H1 (cell line): ENCODE measurements around the gene IER5. TPM values are rescaled to one million over a fixed set of nuclear protein-coding genes. Genes with fewer than 3 reads are reported as not detected.
A peak's percentile ranks its signal among the peaks of the same experiment; 100 is the strongest.

Source experiments
- CTCF ChIA-PET: fragments of 300-600 bp; sonication (Branson Sonifier 250); formaldehyde crosslinking; loops from one replicate; lab custom pipeline; 2021; ENCODE audit not compliant: partially characterized antibody; lab: Charles Lee
- POLR2A ChIA-PET: fragments of 300-600 bp; sonication (Branson Sonifier 250); formaldehyde crosslinking; loops from one replicate; lab custom pipeline; 2021; ENCODE audit warnings: inconsistent platforms; ENCODE audit not compliant: partially characterized antibody; lab: Charles Lee
- DNase-seq, 2 experiments: peaks; one replicate each; pipeline versions ENCODE4 v3.0.0 to v3.0.0-alpha.2; 2010 to 2022; ENCODE audit warnings: low spot score in 2 of 2, low read depth in 1 of 2, mixed read lengths in 1 of 2
- FAIRE-seq: peaks from 2 replicates; lab custom pipeline; 2011; peaks lifted over from hg19 to GRCh38; lab: Jason Lieb, UNC
- H2AFZ ChIP-seq: 2 replicates; pipeline ENCODE4 v1.8.1; 2012; ENCODE audit warnings: low read length, inconsistent platforms
- H2AK5ac ChIP-seq: 2 replicates; pipeline ENCODE4 v1.6.1; 2013; ENCODE audit warnings: low read depth, low read length
- H2BK120ac ChIP-seq: replicated peaks from 2 replicates; pipeline ENCODE3; 2013; ENCODE audit warnings: low read depth, low read length, inconsistent platforms
- H2BK12ac ChIP-seq: 2 replicates; pipeline ENCODE4 v1.6.1; 2013; ENCODE audit warnings: low read depth, low read length
- H2BK15ac ChIP-seq: 2 replicates; pipeline ENCODE4 v1.6.1; 2013; ENCODE audit warnings: low read length
- H2BK20ac ChIP-seq: 2 replicates; pipeline ENCODE4 v1.6.1; 2013; ENCODE audit warnings: low read length
- H2BK5ac ChIP-seq: 2 replicates; pipeline ENCODE4 v1.6.1; 2013; ENCODE audit warnings: low read depth, low read length
- H3K14ac ChIP-seq: 2 replicates; pipeline ENCODE4 v1.6.1; 2013; ENCODE audit warnings: inconsistent platforms; ENCODE audit not compliant: insufficient read length
- H3K18ac ChIP-seq: 2 replicates; pipeline ENCODE4 v1.6.1; 2013; ENCODE audit warnings: low read length; ENCODE audit errors: extremely low read depth
- H3K23ac ChIP-seq: 2 replicates; pipeline ENCODE4 v1.6.1; 2013; ENCODE audit warnings: inconsistent platforms; ENCODE audit not compliant: insufficient read length
- H3K23me2 ChIP-seq: 2 replicates; pipeline ENCODE4 v1.6.1; 2013; ENCODE audit warnings: low read depth, low read length
- H3K27ac ChIP-seq: 2 replicates; pipeline ENCODE4 v1.6.1; 2011; ENCODE audit warnings: low read depth, low read length, inconsistent platforms
- H3K27me3 ChIP-seq, 4 experiments: replicated peaks in 1 of 4; 1 replicate in 1 of 4; 2 replicates in 3 of 4; pipeline versions ENCODE4 v1.6.1 to v1.8.1; 2011 to 2013; ENCODE audit warnings: low read length in 3 of 4, mild to moderate bottlenecking in 3 of 4, inconsistent platforms in 2 of 4, mixed read lengths in 2 of 4, moderate library complexity in 1 of 4; ENCODE audit not compliant: control insufficient read depth in 3 of 4, insufficient read depth in 3 of 4; ENCODE audit errors: extremely low read depth in 1 of 4
- H3K36me3 ChIP-seq, 4 experiments: 2 replicates each; pipeline versions ENCODE4 v1.6.1 to v1.8.1; 2011 to 2013; ENCODE audit warnings: mild to moderate bottlenecking in 4 of 4, low read length in 3 of 4, moderate library complexity in 2 of 4, control low read depth in 1 of 4, inconsistent platforms in 1 of 4; ENCODE audit not compliant: insufficient read depth in 4 of 4, control insufficient read depth in 2 of 4
- H3K4ac ChIP-seq: replicated peaks from 2 replicates; pipeline ENCODE3; 2013; ENCODE audit warnings: low read length, low read depth, mixed read lengths, inconsistent platforms; ENCODE audit not compliant: insufficient read length
- H3K4me1 ChIP-seq, 4 experiments: replicated peaks in 1 of 4; 1 replicate in 1 of 4; 2 replicates in 3 of 4; pipeline versions ENCODE4 v1.6.1 to v1.8.1; 2011 to 2013; ENCODE audit warnings: low read length in 3 of 4, inconsistent platforms in 2 of 4, mixed read lengths in 1 of 4; ENCODE audit not compliant: insufficient read depth in 4 of 4, control insufficient read depth in 3 of 4
- H3K4me2 ChIP-seq, 2 experiments: 2 replicates each; pipeline versions ENCODE4 v1.6.1 to v1.8.1; 2011 to 2013; ENCODE audit warnings: low read depth in 2 of 2, low read length in 2 of 2, control low read depth in 1 of 2, inconsistent platforms in 1 of 2, mild to moderate bottlenecking in 1 of 2; ENCODE audit not compliant: insufficient read depth in 1 of 2
- H3K4me3 ChIP-seq, 4 experiments: fragments of 200-600, 300-600 bp in 1 of 4; sonication (generic), shearing (Covaris generic), sonication (Bioruptor Twin) in 1 of 4; 2 replicates each; pipeline versions ENCODE4 v1.5.1 to v1.8.1; 2011 to 2016; ENCODE audit warnings: low read length in 4 of 4, low read depth in 3 of 4, control low read depth in 2 of 4, inconsistent platforms in 2 of 4, mild to moderate bottlenecking in 2 of 4, mixed read lengths in 1 of 4, moderate library complexity in 1 of 4; ENCODE audit not compliant: insufficient read depth in 2 of 4; ENCODE audit errors: extremely low read depth in 1 of 4
- H3K56ac ChIP-seq: replicated peaks from 2 replicates; pipeline ENCODE3; 2013; ENCODE audit warnings: low read depth, mild to moderate bottlenecking, mixed read lengths, low read length, inconsistent platforms; ENCODE audit not compliant: insufficient read length
- H3K79me1 ChIP-seq: 2 replicates; pipeline ENCODE4 v1.6.1; 2013; ENCODE audit warnings: low read depth, low read length, control low read depth
- H3K79me2 ChIP-seq, 2 experiments: 2 replicates each; pipeline versions ENCODE4 v1.6.1 to v1.8.1; 2012 to 2013; ENCODE audit warnings: low read length in 2 of 2, mild to moderate bottlenecking in 2 of 2, inconsistent platforms in 1 of 2; ENCODE audit not compliant: insufficient read depth in 2 of 2, control insufficient read depth in 1 of 2
- H3K9ac ChIP-seq, 4 experiments: replicated peaks in 1 of 4; 1 replicate in 1 of 4; 2 replicates in 3 of 4; pipeline versions ENCODE4 v1.6.1 to v1.8.1; 2011 to 2013; ENCODE audit warnings: low read depth in 3 of 4, low read length in 3 of 4, control low read depth in 2 of 4, mild to moderate bottlenecking in 2 of 4, moderate library complexity in 2 of 4, inconsistent platforms in 1 of 4; ENCODE audit errors: extremely low read depth in 1 of 4
- H3K9me3 ChIP-seq, 2 experiments: 2 replicates each; pipeline versions ENCODE4 v1.6.1 to v1.8.1; 2012 to 2013; ENCODE audit warnings: mild to moderate bottlenecking in 2 of 2, moderate library complexity in 2 of 2, control low read depth in 1 of 2, inconsistent platforms in 1 of 2, low read depth in 1 of 2, low read length in 1 of 2, mixed read lengths in 1 of 2; ENCODE audit not compliant: insufficient read depth in 2 of 2
- H4K20me1 ChIP-seq, 2 experiments: replicated peaks in 1 of 2; 2 replicates each; pipeline versions ENCODE3 to v1.8.1; 2011 to 2013; ENCODE audit warnings: inconsistent platforms in 2 of 2, low read length in 2 of 2, mild to moderate bottlenecking in 1 of 2; ENCODE audit not compliant: insufficient read depth in 2 of 2, control insufficient read depth in 1 of 2
- H4K5ac ChIP-seq: 2 replicates; pipeline ENCODE4 v1.6.1; 2013; ENCODE audit warnings: low read length, low read depth, mixed read lengths, inconsistent platforms; ENCODE audit not compliant: insufficient read length
- H4K8ac ChIP-seq: 2 replicates; pipeline ENCODE4 v1.8.0; 2013; ENCODE audit warnings: mild to moderate bottlenecking, moderate library complexity, low read length, inconsistent platforms; ENCODE audit not compliant: insufficient read depth; ENCODE audit errors: extremely low read depth
- H4K91ac ChIP-seq: replicated peaks from 2 replicates; pipeline ENCODE3; 2013; ENCODE audit warnings: low read length, mixed read lengths, inconsistent platforms; ENCODE audit not compliant: insufficient read length
- ASH2L ChIP-seq: fragments of 200-600, 300-600 bp; sonication (generic); IDR thresholded peaks from one replicate; pipeline ENCODE4 v1.7.1; 2017; ENCODE audit warnings: low read length
- ATF2 ChIP-seq: IDR thresholded peaks from 2 replicates; pipeline ENCODE4 v1.6.1; 2012; ENCODE audit warnings: low read length, inconsistent platforms
- CBX5 ChIP-seq: fragments of 300-800, 300-1000 bp; sonication (generic); IDR thresholded peaks from 2 replicates; pipeline ENCODE4 v1.7.1; 2016; ENCODE audit warnings: antibody characterized with exemption, low read length, low read depth
- CHD1 ChIP-seq: IDR thresholded peaks from 2 replicates; pipeline ENCODE4 v1.6.1; 2012; ENCODE audit warnings: low read depth, low read length, improper control_type of control experiment
- HDAC2 ChIP-seq, 2 experiments: fragments of 300-600 bp in 1 of 2; sonication (generic) in 1 of 2; IDR thresholded peaks; 2 replicates each; pipeline ENCODE4 v1.6.1; 2011 to 2012; ENCODE audit warnings: low read depth in 2 of 2, low read length in 2 of 2, mild to moderate bottlenecking in 2 of 2, moderate library complexity in 2 of 2, borderline replicate concordance in 1 of 2, inconsistent platforms in 1 of 2
- KDM5A ChIP-seq: fragments of 200-600 bp; IDR thresholded peaks from 2 replicates; pipeline ENCODE4 v1.7.1; 2012; ENCODE audit warnings: mild to moderate bottlenecking, low read length, inconsistent platforms, mixed read lengths
- NANOG ChIP-seq: IDR thresholded peaks from 2 replicates; pipeline ENCODE4 v1.6.1; 2011; ENCODE audit warnings: low read length, low read depth, mild to moderate bottlenecking, inconsistent platforms; ENCODE audit not compliant: insufficient read depth, poor library complexity, severe bottlenecking
- NRF1 ChIP-seq: IDR thresholded peaks from 2 replicates; pipeline ENCODE4 v1.6.1; 2011; ENCODE audit warnings: mild to moderate bottlenecking, low read depth, low read length, improper control_type of control experiment
- POLR2AphosphoS5 ChIP-seq: IDR thresholded peaks from 2 replicates; pipeline ENCODE4 v1.6.1; 2011; ENCODE audit warnings: low read depth, low read length
- SIN3A ChIP-seq, 2 experiments: IDR thresholded peaks in 1 of 2; conservative IDR thresholded peaks in 1 of 2; 2 replicates each; pipeline ENCODE4 v1.6.1; 2011 to 2012; ENCODE audit warnings: low read length in 2 of 2, improper control_type of control experiment in 1 of 2, low read depth in 1 of 2, mild to moderate bottlenecking in 1 of 2
- SP2 ChIP-seq: IDR thresholded peaks from 2 replicates; pipeline ENCODE4 v1.6.1; 2012; ENCODE audit warnings: mild to moderate bottlenecking, low read length, inconsistent platforms
- SUZ12 ChIP-seq: fragments of 200-600 bp; sonication (generic); IDR thresholded peaks from 2 replicates; pipeline ENCODE4 v1.6.1; 2012; ENCODE audit warnings: mild to moderate bottlenecking, inconsistent platforms, low read length, moderate library complexity, mixed read lengths
- WGBS, 2 experiments: shearing (Covaris generic) in 1 of 2; methylation state at CpG; one replicate each; pipeline versions ENCODE4 v1.1.6 to v1.1.7; 2013 to 2015; ENCODE audit warnings: low lambda C conversion rate in 2 of 2, mixed read lengths in 2 of 2, inconsistent platforms in 1 of 2, low coverage in 1 of 2, missing lambda C conversion rate in 1 of 2; ENCODE audit not compliant: insufficient replicate concordance in 2 of 2, insufficient coverage in 1 of 2, insufficient read length in 1 of 2; ENCODE audit errors: extremely low coverage in 1 of 2, missing lambda C conversion rate in 1 of 2; 5-methylcytosine and 5-hydroxymethylcytosine counted together
- polyA plus RNA-seq, 7 experiments: library from polyadenylated mRNA; depleted of rRNA in 3 of 7; stranded (reverse) in 5 of 7; unstranded in 2 of 7; fragments of >200 nt in 5 of 7; fragments of 200-250 nt in 2 of 7; gene quantifications; 1 replicate in 5 of 7; 2 replicates in 1 of 7; 4 replicates in 1 of 7; pipeline versions ENCODE4 v1.2.1 to v1.2.3, GENCODE V29; 2011 to 2013; ENCODE audit warnings: missing spikeins in 2 of 7, mixed read lengths in 2 of 7
- total RNA-seq: library from RNA; stranded (reverse); fragmentation: NEBNext Ultra II Directional; extraction: Animal tissue kit (Norgen Biotek cat#: 25700); gene quantifications from 2 replicates; pipeline ENCODE4 v1.2.1, GENCODE V29; 2021

IER5 gene
- total and polyA plus RNA-seq, 2 of the 8 experiments (the other 6 are each of a cell fraction or from before 2014, with no cell fraction given): 3.5 to 7.7 TPM

GRCh38 chr1:181064702-181065101 is 23.8 kb upstream of the IER5 start:
- no peak overlapping the region for H3K4me2 ChIP-seq
- FAIRE-seq: no peak
- H2BK5ac ChIP-seq: no peak overlapping the region
- H4K20me1 ChIP-seq: no peaks in the 10 kb centered on the region
- no peak overlapping the region for H4K5ac ChIP-seq
- no peaks in the 10 kb centered on the region for H3K9me3 ChIP-seq
- no peak overlapping the region for H2BK12ac ChIP-seq
- H3K23ac ChIP-seq: no peak overlapping the region
- H2AK5ac ChIP-seq: no peak overlapping the region
- no peak overlapping the region for H3K4ac ChIP-seq
- no peak overlapping the region for H4K91ac ChIP-seq
- no peak overlapping the region for H3K56ac ChIP-seq
- no peak overlapping the region for H3K9ac ChIP-seq
- H2BK120ac ChIP-seq: no peak overlapping the region
- no peaks in the 10 kb centered on the region for H3K79me2 ChIP-seq
- H2BK20ac ChIP-seq: no peak overlapping the region
- no peaks in the 10 kb centered on the region for H3K36me3 ChIP-seq
- H3K4me1 ChIP-seq: peaks cover 0 to 7% (median 1%) of the 10 kb centered on the region in 4 experiments; a peak in 5 of 7 replicates
- no peak overlapping the region for H3K4me3 ChIP-seq
- CTCF ChIA-PET: no interaction called here
- no peaks in the 10 kb centered on the region for H3K27me3 ChIP-seq
- H3K79me1 ChIP-seq: no peaks in the 10 kb centered on the region
- POLR2A ChIA-PET: interaction anchor here (3.2 kb wide), 1 partner anchor 24 kb away, joined by 10 read pairs; the partner anchor contains the start of gene IER5
- H3K18ac ChIP-seq: no peak overlapping the region
- H4K8ac ChIP-seq: no peak overlapping the region
- no peaks in the 10 kb centered on the region for H3K23me2 ChIP-seq
- no peak overlapping the region for H3K14ac ChIP-seq
- H2AFZ ChIP-seq: no peak overlapping the region
- H3K27ac ChIP-seq: no peak overlapping the region; the same call in 1 of the 2 replicates
- no peak for DNase-seq
- H2BK15ac ChIP-seq: 0 out of 2 replicates have a peak overlapping the region, but pooled peaks have one; percentile 49
- 80% methylated on average over 1 of the region's 1 CpG; no CpG with 5 or more reads in 1 of the 2 experiments for WGBS, 2 experiments
- no peak for TF ChIP-seq CBX5
- TF ChIP-seq SIN3A (conservative IDR thresholded peaks at IDR 0.05 in 1 of 2, IDR thresholded peaks at IDR 0.05 in 1 of 2; ENCODE audit: low read depth in 1 of 2, low read length in 2 of 2): no peak
- no peak for TF ChIP-seq HDAC2 (IDR thresholded peaks at IDR 0.05; ENCODE audit: borderline replicate concordance in 1 of 2, low read depth in 2 of 2, low read length in 2 of 2)
- no peak for TF ChIP-seq CHD1
- no peak for TF ChIP-seq SUZ12
- no peak for TF ChIP-seq ASH2L
- TF ChIP-seq KDM5A: no peak
- no peak for TF ChIP-seq POLR2AphosphoS5
- TF ChIP-seq NRF1: no peak
- no peak for TF ChIP-seq NANOG
- no peak for TF ChIP-seq ATF2
- no peak for TF ChIP-seq SP2
